Smooth muscle cell (in vitro differentiated cells): ENCODE measurements around the gene GUCA1C. TPM values are rescaled to one million over a fixed set of nuclear protein-coding genes. Genes with fewer than 3 reads are reported as not detected.

ENCODE experiments used
- DNase-seq: peaks from one replicate; lab custom pipeline; 2025; ENCODE audit not compliant: unreplicated experiment; lab: John Stamatoyannopoulos, UW
- H2AFZ ChIP-seq: fragments of 200-600 bp; sonication (generic); 2 replicates; pipeline ENCODE4 v1.6.0; 2016; ENCODE audit warnings: antibody characterized with exemption, low read depth, mild to moderate bottlenecking
- H3F3A ChIP-seq: fragments of 200-600 bp; sonication (generic); 2 replicates; pipeline ENCODE4 v1.6.0; 2017; ENCODE audit warnings: antibody characterized with exemption, low read depth
- H3K27ac ChIP-seq: fragments of 200-600 bp; sonication (generic); 2 replicates; pipeline ENCODE4 v1.5.1; 2016; ENCODE audit warnings: low read depth, mild to moderate bottlenecking
- H3K27me3 ChIP-seq: fragments of 200-600 bp; sonication (generic); 2 replicates; pipeline ENCODE4 v1.6.1; 2016; ENCODE audit warnings: low read depth, mild to moderate bottlenecking
- H3K36me3 ChIP-seq: fragments of 200-600 bp; sonication (generic); 2 replicates; pipeline ENCODE4 v1.5.1; 2016; ENCODE audit warnings: low read depth
- H3K4me1 ChIP-seq: fragments of 200-600 bp; sonication (generic); 2 replicates; pipeline ENCODE4 v1.5.1; 2016; ENCODE audit warnings: low read depth
- H3K4me2 ChIP-seq: fragments of 200-600 bp; sonication (generic); 2 replicates; pipeline ENCODE4 v1.6.0; 2016; ENCODE audit warnings: mild to moderate bottlenecking
- H3K4me3 ChIP-seq: fragments of 200-600 bp; sonication (generic); 2 replicates; pipeline ENCODE4 v1.5.1; 2016; ENCODE audit warnings: mild to moderate bottlenecking
- H3K79me2 ChIP-seq: fragments of 200-600 bp; sonication (generic); 2 replicates; pipeline ENCODE4 v1.6.0; 2016; ENCODE audit warnings: low read depth, mild to moderate bottlenecking
- H3K9ac ChIP-seq: fragments of 200-600 bp; sonication (generic); 2 replicates; pipeline ENCODE4 v1.6.0; 2016; ENCODE audit warnings: low read depth
- H3K9me3 ChIP-seq: fragments of 200-600 bp; sonication (generic); replicated peaks from 2 replicates; pipeline ENCODE4 v1.5.1; 2016; ENCODE audit warnings: low read depth
- H4K20me1 ChIP-seq: fragments of 200-600 bp; sonication (generic); 2 replicates; pipeline ENCODE4 v1.6.0; 2016; ENCODE audit warnings: low read depth
- WGBS: methylation state at CpG from one replicate; pipeline ENCODE4 v1.1.7; 2016; ENCODE audit warnings: low lambda C conversion rate; 5-methylcytosine and 5-hydroxymethylcytosine counted together
- polyA plus RNA-seq: library from polyadenylated mRNA; unstranded; fragments of >200 nt; fragmentation: Nextera tagmentation; extraction: Ambion mirVana; gene quantifications from 2 replicates; pipeline ENCODE4 v1.2.1, GENCODE V29; 2016
- total RNA-seq: library from RNA; depleted of rRNA; stranded (reverse); fragments of >200 nt; gene quantifications from 2 replicates; pipeline ENCODE4 v1.2.3, GENCODE V29; 2014
- TF ChIP-seq, protein P1 (sequence below): fragments of 200-600 bp; sonication (generic); IDR thresholded peaks from 2 replicates; pipeline ENCODE4 v1.5.1; 2017; ENCODE audit warnings: borderline replicate concordance, mild to moderate bottlenecking, antibody characterized with exemption; ENCODE audit not compliant: insufficient read depth, poor library complexity, severe bottlenecking

Gene GUCA1C
- total and polyA plus RNA-seq, 2 experiments from 2014 or later = not detected

- H3K4me1 ChIP-seq = no peaks in the 10 kb centered on the region
- H3F3A ChIP-seq = no peaks in the 10 kb centered on the region
- no peak overlapping the region for H3K27ac ChIP-seq
- H3K4me3 ChIP-seq = no peak overlapping the region
- no peak overlapping the region for H3K4me2 ChIP-seq
- no peaks in the 10 kb centered on the region for H3K36me3 ChIP-seq
- TF ChIP-seq, protein P1, sequence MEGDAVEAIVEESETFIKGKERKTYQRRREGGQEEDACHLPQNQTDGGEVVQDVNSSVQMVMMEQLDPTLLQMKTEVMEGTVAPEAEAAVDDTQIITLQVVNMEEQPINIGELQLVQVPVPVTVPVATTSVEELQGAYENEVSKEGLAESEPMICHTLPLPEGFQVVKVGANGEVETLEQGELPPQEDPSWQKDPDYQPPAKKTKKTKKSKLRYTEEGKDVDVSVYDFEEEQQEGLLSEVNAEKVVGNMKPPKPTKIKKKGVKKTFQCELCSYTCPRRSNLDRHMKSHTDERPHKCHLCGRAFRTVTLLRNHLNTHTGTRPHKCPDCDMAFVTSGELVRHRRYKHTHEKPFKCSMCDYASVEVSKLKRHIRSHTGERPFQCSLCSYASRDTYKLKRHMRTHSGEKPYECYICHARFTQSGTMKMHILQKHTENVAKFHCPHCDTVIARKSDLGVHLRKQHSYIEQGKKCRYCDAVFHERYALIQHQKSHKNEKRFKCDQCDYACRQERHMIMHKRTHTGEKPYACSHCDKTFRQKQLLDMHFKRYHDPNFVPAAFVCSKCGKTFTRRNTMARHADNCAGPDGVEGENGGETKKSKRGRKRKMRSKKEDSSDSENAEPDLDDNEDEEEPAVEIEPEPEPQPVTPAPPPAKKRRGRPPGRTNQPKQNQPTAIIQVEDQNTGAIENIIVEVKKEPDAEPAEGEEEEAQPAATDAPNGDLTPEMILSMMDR = no peak
- H3K79me2 ChIP-seq = no peaks in the 10 kb centered on the region
- WGBS = 86% methylated on average over 2 of the region's 2 CpGs
- H3K27me3 ChIP-seq = no peaks in the 10 kb centered on the region
- H4K20me1 ChIP-seq = no peaks in the 10 kb centered on the region
- no peak for DNase-seq
- no peak overlapping the region for H2AFZ ChIP-seq
- no peak overlapping the region for H3K9ac ChIP-seq
- no peaks in the 10 kb centered on the region for H3K9me3 ChIP-seq
Measured at GRCh38 chr3:108947855-108948254, 5.8 kb downstream of the GUCA1C start.

DNA sequence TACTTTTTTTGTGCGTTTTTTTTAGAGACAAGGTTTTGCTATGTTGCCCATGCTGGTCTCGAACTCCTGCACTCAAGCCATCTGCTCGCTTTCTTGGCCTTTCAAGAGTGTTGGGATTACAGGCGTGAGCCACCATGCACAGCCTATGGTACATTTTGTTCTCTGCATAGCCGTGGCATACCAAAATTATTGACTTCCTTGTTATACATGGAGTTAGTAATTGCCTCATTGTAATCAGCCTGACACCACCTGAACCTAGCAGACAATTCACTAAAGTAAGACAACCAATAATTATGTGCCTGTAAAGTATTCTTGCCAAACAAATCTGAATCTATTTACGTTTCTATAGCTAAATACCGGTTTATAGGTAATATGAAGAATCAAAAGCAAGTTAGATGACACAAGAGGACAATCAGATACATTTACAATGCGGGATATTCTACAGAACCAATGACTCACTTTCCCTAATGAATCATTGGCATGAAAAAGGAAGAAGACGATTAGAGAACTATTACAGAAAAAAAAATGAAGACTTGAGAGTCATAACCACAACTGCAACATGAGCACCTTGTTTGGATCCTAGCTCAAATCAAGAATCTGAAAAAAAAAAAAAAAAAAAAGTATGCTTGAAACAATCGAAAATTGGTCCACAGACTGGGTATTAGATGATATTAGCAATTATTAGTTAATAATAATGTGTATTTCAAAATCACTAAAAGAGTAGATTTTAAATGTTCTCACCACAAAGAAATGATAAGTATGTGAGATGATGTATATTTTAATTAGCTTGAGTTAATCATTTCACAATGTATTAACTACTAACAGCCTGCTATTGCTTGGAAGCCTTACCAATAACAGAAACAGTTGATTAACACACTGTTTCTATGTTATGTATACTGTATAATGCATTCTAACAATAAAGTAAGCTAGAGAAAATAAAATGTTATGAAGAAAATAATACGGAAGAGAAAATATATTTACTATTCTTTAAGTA, 7.1 kb downstream of the GUCA1C start:
- Histone ChIP-seq H3F3A (no peaks in the 10 kb centered on the region), H3K4me3 (no peak overlapping the region), H4K20me1 (no peaks in the 10 kb centered on the region), H3K4me2 (peak overlapping the region; percentile 10), H3K4me1 (no peaks in the 10 kb centered on the region), H3K27ac (peak overlapping the region; percentile 3), H3K79me2 (no peaks in the 10 kb centered on the region), H3K9me3 (no peaks in the 10 kb centered on the region), H3K36me3 (no peaks in the 10 kb centered on the region), H3K9ac (no peak overlapping the region), H2AFZ (no peak overlapping the region), H3K27me3 (no peaks in the 10 kb centered on the region)
- TF ChIP-seq, protein P1 = no peak
- 73% methylated on average over 11 of the region's 11 CpGs for WGBS
- DNase-seq = no peak

- Histone ChIP-seq H3K79me2 (no peaks in the 10 kb centered on the region), H3K27ac (no peak overlapping the region), H3K27me3 (no peaks in the 10 kb centered on the region), H3K4me1 (no peaks in the 10 kb centered on the region), H4K20me1 (no peaks in the 10 kb centered on the region), H3K36me3 (no peaks in the 10 kb centered on the region), H2AFZ (no peak overlapping the region), H3K4me2 (no peak overlapping the region), H3F3A (no peaks in the 10 kb centered on the region), H3K9me3 (no peaks in the 10 kb centered on the region), H3K9ac (no peak overlapping the region), H3K4me3 (no peak overlapping the region)
- TF ChIP-seq, protein P1 = no peak
- WGBS = 66% methylated on average over 5 of the region's 5 CpGs
- DNase-seq = no peak
Measured at GRCh38 chr3:108940568-108941263, 13.0 kb downstream of the GUCA1C start.
